Gastrocnemius medialis (tissue), 4 donors: Measurements from ENCODE around the gene TTC28.

Source experiments
- CTCF ChIP-seq, 5 experiments: fragments of 450-650 bp in 3 of 5; fragments of 200-600 bp in 2 of 5; sonication (generic) in 2 of 5; IDR thresholded peaks in 4 of 5; conservative IDR thresholded peaks in 1 of 5; 1 replicate in 4 of 5; 2 replicates in 1 of 5; pipeline ENCODE4 v1.5.1; 2016 to 2019; ENCODE audit warnings: antibody characterized with exemption in 5 of 5, mild to moderate bottlenecking in 3 of 5, moderate library complexity in 3 of 5
- POLR2A ChIP-seq, 2 donors: fragments of 450-650 bp; IDR thresholded peaks; one replicate each; pipeline ENCODE4 v1.6.1; 2017; ENCODE audit warnings: antibody characterized with exemption in 2 of 2, mild to moderate bottlenecking in 2 of 2, moderate library complexity in 2 of 2

GRCh38 chr22:28381429-28382167 is 298.0 kb downstream of the TTC28 start:
- TF ChIP-seq CTCF (IDR thresholded peaks at IDR 0.05 in 4 of 5, conservative IDR thresholded peaks at IDR 0.05 in 1 of 5) (no peak), POLR2A (IDR thresholded peaks at IDR 0.05) (no peak)
